Measurements from ENCODE around the gene GIPC3.
"Not testable (repeated sequence)": the region's sequence is repeated elsewhere in the genome, so short reads cannot be mapped to it uniquely, and the experiment has no call there.

GIPC3 gene

DNA sequence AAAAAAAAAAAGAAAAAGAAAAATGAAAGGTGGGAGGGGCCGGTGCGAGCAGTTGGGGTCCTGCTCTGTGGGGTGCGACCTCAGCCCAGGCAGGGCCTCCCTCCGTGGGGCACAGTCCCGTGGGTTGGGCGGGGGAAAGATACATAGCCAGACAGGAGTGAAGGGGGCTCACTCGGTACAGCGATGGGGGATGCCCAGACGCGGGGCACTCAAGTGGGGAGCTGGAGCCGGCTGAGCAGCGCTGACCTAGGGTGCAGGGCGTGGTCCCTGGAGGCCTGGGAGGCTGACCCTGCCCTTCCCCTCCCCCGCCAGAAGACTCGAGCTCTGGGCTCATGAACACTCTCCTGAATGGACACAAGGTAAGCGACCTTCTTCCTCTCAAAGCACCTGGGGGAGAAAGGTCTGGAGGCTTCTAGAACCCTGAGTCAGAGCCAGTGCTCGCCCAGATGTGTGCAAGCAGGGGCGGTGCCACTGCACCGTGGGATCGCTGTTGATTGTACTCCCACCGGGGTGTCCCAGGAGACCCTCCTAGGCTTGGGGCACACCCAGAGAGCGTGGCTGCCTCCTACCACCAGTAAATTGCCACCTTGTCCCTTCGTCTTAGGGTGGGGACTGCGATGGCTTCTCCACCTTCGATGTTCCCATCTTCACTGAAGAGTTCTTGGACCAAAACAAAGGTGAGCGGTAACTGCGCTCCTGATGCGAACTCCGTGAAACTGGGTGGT is 9.2 kb upstream of the GIPC3 start:
- no peak for DNase-seq

- DNase-seq: peak in 39 of 56 donors; percentile 10 to 89 (median 40)
These were observed 8.4 kb upstream of the GIPC3 start for GRCh38 chr19:3576696-3577443.

DNA sequence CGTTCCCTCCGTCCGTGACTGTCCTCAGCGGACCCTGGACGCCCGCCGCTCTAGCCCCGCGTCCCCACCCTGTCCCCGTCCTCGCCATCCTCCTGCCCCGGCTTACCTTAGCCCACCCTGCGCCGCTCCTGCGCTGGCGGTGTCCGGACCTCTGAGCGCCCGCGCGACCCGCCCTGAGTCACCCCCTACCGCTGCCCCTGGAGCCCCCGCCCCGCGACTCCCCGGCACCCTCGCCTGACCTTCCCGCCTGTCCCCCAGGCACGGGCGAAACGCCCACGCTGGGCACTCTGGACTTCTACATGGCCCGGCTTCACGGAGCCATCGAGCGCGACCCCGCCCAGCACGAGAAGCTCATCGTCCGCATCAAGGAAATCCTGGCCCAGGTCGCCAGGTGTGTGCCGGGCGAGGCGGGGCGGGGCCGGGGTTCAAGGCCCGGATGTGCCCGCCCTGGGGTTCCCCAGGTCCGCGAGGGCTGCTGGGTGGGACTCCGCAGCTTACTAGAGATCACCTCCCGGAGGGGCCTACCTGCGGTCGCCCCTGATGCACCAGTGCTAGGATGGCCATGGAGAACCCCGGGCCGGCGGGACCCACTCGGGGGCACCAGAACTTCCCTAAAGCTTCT is 7.4 kb upstream of the GIPC3 start:
- no peak for DNase-seq

DNA sequence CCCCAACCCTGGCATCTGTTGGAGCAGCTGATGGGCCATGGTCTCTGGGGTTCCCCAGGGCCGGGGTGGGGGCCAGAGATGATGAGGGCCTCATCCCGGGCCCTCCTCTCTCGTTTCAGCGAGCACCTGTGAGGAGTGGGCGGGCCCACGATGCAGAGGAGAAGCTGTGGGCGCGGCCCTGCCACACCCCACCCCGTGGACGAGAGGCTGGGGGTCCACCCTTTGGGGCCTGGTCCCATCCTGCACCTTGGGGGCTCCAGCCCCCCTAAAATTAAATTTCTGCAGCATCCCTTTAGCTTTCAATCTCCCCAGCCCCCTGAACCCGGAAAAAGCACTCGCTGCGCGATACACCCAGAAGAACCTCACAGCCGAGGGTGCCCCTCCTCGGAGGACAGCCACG is 6.9 kb upstream of the GIPC3 start:
- DNase-seq: no peak

- peak in 5 of 56 donors; percentile 7 to 35 (median 17) for DNase-seq
These were observed 4.9 kb upstream of the GIPC3 start for GRCh38 chr19:3580156-3580934.

DNA sequence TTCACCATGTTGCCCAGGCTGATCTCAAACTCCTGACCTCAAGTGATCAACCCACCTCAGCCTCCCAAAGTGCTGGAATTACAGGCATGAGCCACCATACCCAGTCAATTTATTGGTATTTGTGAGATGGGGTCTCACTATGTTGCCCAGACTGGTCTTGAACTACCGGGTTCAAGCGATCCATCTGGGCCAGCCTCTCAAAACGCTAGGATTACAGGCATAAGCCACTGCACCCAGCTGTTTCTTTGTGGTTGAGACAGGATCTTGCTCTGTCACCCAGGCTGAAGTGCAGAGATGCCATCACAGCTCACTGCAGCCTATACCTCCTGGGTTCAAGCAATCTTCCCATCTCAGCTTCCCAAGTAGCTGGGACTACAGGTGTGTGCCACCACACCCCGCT is 3.5 kb upstream of the GIPC3 start:
- not testable (repeated sequence) for DNase-seq

- DNase-seq: not testable (repeated sequence)
These were observed 1.1 kb upstream of the GIPC3 start for GRCh38 chr19:3584036-3584802.

DNA sequence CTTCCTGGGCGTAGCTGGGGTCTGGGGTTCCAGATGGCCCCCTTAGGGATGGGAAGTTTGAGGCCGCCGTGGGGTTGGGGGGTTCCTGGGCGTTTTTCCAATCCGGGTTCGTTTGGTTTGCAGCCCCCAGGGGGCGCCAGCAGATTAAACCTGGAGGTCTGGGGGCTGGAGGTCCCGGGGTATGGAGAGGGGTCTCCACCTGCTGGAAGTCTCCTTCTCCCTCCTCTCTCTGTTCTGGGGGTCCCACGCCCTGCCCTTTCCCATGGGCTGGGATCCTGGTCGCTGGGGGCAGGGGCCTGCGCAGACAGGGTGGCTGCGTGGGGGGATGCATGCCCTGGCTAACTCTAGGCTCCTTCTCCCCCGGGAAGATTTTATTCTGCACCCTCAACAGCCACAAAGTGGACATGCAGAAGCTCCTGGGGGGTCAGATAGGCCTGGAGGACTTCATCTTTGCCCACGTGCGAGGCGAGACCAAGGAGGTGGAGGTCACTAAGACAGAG is 899 bp downstream of the GIPC3 start:
- no peak for DNase-seq

- DNase-seq: no peak
These were observed 1.5 kb downstream of the GIPC3 start for GRCh38 chr19:3586707-3587346.

GRCh38 chr19:3589439-3589838 is 4.2 kb downstream of the GIPC3 start:
- DNase-seq: no peak

GRCh38 chr19:3589949-3590348 is 4.7 kb downstream of the GIPC3 start:
- no peak for DNase-seq

DNA sequence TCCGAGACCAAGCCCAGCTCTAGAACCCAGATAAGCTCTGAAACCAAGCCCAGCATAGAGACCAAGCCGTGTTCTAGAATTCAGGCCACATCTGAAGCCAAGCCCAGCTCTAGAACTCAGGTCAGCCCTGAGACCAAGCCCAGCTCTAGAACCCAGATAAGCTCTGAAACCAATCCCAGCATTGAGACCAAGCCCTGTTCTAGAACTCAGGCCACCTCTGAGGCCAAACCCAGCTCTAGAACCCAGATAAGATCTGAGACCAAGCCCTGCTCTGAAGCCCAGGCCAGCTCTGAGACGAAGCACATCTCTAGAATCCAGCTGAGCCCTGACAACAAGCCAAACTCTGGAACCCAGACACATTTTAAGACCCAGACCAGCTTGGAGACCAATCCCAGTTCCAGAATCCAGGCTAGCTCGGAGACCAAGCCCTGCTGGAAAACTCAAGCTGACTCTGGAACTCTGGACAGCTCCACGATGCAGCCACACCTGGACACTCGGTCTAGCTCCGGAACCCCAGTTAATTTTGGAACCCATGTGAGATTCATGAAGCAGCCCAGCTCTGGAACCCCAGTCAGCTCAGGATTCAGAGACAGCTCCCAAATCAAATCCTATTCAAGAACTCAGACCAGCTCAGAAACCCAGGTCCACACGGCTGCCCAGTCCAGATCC is 5.8 kb downstream of the GIPC3 start:
- DNase-seq: no peak

GRCh38 chr19:3591876-3592613 is 6.8 kb downstream of the GIPC3 start:
- no peak for DNase-seq

GRCh38 chr19:3593156-3593555 is 7.9 kb downstream of the GIPC3 start:
- DNase-seq: no peak

DNA sequence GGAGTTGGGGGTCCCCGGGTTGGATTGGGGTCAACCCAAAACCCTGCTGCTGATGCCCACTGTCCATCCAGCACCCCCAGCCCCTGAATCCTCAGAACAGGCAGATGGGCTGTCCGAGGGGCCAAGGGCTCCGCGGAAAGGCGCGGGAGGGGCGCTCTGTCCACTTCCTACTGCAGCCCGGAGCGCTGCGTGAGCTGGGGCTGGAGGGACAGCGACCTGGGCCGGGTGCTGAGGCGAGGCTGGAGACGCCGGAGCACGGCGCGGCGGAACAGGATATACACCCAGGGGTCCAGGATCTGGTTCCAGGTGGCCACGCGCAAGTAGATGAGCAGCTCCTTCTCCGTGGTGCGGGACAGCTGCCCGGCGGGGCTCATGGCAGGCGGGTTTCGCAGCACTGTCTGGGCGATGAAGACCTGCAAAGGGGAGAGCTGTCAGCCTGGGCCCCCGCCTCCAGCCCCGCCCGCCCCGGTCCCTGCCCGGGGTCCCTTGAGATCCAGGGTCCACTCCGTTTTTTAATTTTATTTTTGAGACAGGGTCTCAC is 10.3 kb downstream of the GIPC3 start:
- no peak for DNase-seq

- no peak for DNase-seq
These were observed 14.5 kb downstream of the GIPC3 start for GRCh38 chr19:3599776-3600187.

DNA sequence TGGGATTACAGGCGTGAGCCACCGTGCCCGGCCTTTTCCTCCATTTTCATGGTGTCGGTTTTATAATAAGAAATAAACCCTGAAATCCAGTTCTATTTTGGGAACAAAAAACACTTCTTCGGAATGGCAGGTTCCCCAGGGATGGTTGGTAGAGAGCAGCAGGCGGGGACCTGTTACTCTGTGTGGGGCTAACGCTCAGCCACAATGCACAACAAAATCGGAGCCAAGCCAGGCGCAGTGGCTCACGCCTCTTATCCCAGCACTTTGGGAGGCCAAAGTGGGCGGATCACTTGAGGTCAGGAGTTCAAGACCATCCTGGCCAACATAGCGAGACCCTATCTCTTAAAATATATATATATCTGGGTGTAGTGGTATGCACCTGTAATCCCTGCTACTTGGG is 15.7 kb downstream of the GIPC3 start:
- DNase-seq: no peak

GRCh38 chr19:3603121-3603811 is 18.0 kb downstream of the GIPC3 start:
- no peak for DNase-seq
